CD14-positive monocyte (primary cell): ENCODE measurements around the gene PBX3. TPM values are rescaled to one million over a fixed set of nuclear protein-coding genes. Genes with fewer than 3 reads are reported as not detected.

Experiments
- DNase-seq, 3 donors: peaks; one replicate each; pipeline ENCODE4 v3.0.0-alpha.2; 2011 to 2022
- H2AFZ ChIP-seq: 2 replicates; pipeline ENCODE4 v1.6.0; 2012; ENCODE audit warnings: mild to moderate bottlenecking, low read depth, low read length, inconsistent platforms; ENCODE audit not compliant: insufficient read depth, poor library complexity, severe bottlenecking
- H3K27ac ChIP-seq, 2 donors: 1 replicate in 1 of 2; 2 replicates in 1 of 2; pipeline ENCODE4 v1.5.1; 2012 to 2013; ENCODE audit warnings: low read length in 2 of 2, control low read depth in 1 of 2, inconsistent platforms in 1 of 2, low read depth in 1 of 2, mild to moderate bottlenecking in 1 of 2
- H3K27me3 ChIP-seq, 2 donors: one replicate each; pipeline versions ENCODE4 v1.6.0 to v1.6.1; 2011 to 2013; ENCODE audit warnings: low read length in 2 of 2; ENCODE audit not compliant: control insufficient read depth in 2 of 2, insufficient read depth in 2 of 2
- H3K36me3 ChIP-seq, 2 donors: replicated peaks in 1 of 2; 1 replicate in 1 of 2; 2 replicates in 1 of 2; pipeline versions ENCODE4 v1.5.1 to v1.6.1; 2012 to 2013; ENCODE audit warnings: low read length in 2 of 2, control low read depth in 1 of 2, inconsistent platforms in 1 of 2, mild to moderate bottlenecking in 1 of 2; ENCODE audit not compliant: insufficient read depth in 2 of 2, control insufficient read depth in 1 of 2
- H3K4me1 ChIP-seq, 2 donors: 1 replicate in 1 of 2; 2 replicates in 1 of 2; pipeline versions ENCODE4 v1.5.1 to v1.6.1; 2012 to 2013; ENCODE audit warnings: low read length in 2 of 2, control low read depth in 1 of 2, inconsistent platforms in 1 of 2, mild to moderate bottlenecking in 1 of 2, moderate library complexity in 1 of 2; ENCODE audit not compliant: insufficient read depth in 2 of 2, control insufficient read depth in 1 of 2
- H3K4me2 ChIP-seq: replicated peaks from 2 replicates; pipeline ENCODE3; 2012; ENCODE audit warnings: low read length, moderate library complexity, mild to moderate bottlenecking; ENCODE audit not compliant: poor library complexity, severe bottlenecking; ENCODE audit errors: extremely low read depth
- H3K4me3 ChIP-seq, 3 experiments: fragments of 200-600 bp in 1 of 3; sonication (generic) in 1 of 3; replicated peaks in 1 of 3; 1 replicate in 2 of 3; 2 replicates in 1 of 3; pipeline ENCODE4 v1.5.1; 2011 to 2013; ENCODE audit warnings: low read length in 3 of 3, mild to moderate bottlenecking in 3 of 3, control low read depth in 2 of 3, low read depth in 2 of 3, inconsistent platforms in 1 of 3, moderate library complexity in 1 of 3
- H3K79me2 ChIP-seq: 2 replicates; pipeline ENCODE4 v1.6.0; 2012; ENCODE audit warnings: mild to moderate bottlenecking, control low read depth, inconsistent platforms, low read length, moderate library complexity; ENCODE audit not compliant: insufficient read depth
- H3K9ac ChIP-seq: 2 replicates; pipeline ENCODE4 v1.6.0; 2017; ENCODE audit warnings: low read length, mild to moderate bottlenecking; ENCODE audit not compliant: insufficient read depth, poor library complexity, severe bottlenecking
- H3K9me3 ChIP-seq, 2 donors: replicated peaks in 1 of 2; 1 replicate in 1 of 2; 2 replicates in 1 of 2; pipeline versions ENCODE4 v1.5.1 to v1.6.1; 2012 to 2013; ENCODE audit warnings: low read length in 2 of 2, control low read depth in 1 of 2; ENCODE audit not compliant: control insufficient read depth in 1 of 2, insufficient read depth in 1 of 2
- H4K20me1 ChIP-seq: 2 replicates; pipeline ENCODE4 v1.6.0; 2012; ENCODE audit warnings: mild to moderate bottlenecking, low read length, control low read depth, moderate library complexity; ENCODE audit not compliant: insufficient read depth
- H3K27ac Mint-ChIP-seq, 7 donors: one replicate each; pipeline ENCODE4 v1.8.0; 2020; ENCODE audit warnings: mild to moderate bottlenecking in 7 of 7, mixed read lengths in 7 of 7, moderate library complexity in 6 of 7, inconsistent platforms in 2 of 7
- H3K27me3 Mint-ChIP-seq, 3 donors: one replicate each; pipeline ENCODE4 v1.8.0; 2021 to 2022; ENCODE audit warnings: low read depth in 3 of 3, mild to moderate bottlenecking in 3 of 3, mixed read lengths in 3 of 3, moderate library complexity in 3 of 3, inconsistent platforms in 1 of 3
- H3K36me3 Mint-ChIP-seq, 2 donors: one replicate each; pipeline ENCODE4 v1.8.0; 2020; ENCODE audit warnings: mixed read lengths in 2 of 2, inconsistent platforms in 1 of 2, mild to moderate bottlenecking in 1 of 2
- H3K4me1 Mint-ChIP-seq: one replicate; pipeline ENCODE4 v1.8.0; 2020; ENCODE audit warnings: mild to moderate bottlenecking, mixed read lengths
- H3K4me3 Mint-ChIP-seq, 2 donors: one replicate each; pipeline ENCODE4 v1.8.0; 2020; ENCODE audit warnings: mild to moderate bottlenecking in 2 of 2, mixed read lengths in 2 of 2, moderate library complexity in 1 of 2
- H3K9me3 Mint-ChIP-seq, 7 donors: one replicate each; pipeline ENCODE4 v1.8.0; 2020 to 2022; ENCODE audit warnings: mixed read lengths in 7 of 7, mild to moderate bottlenecking in 6 of 7, moderate library complexity in 6 of 7, inconsistent platforms in 2 of 7
- CTCF ChIP-seq: fragments of 200-600 bp; IDR thresholded peaks from one replicate; pipeline ENCODE4 v1.8.0; 2022; ENCODE audit warnings: antibody characterized with exemption, mild to moderate bottlenecking
- WGBS: methylation state at CpG from one replicate; pipeline ENCODE4 v1.1.5; 2013; ENCODE audit warnings: missing lambda C conversion rate; ENCODE audit not compliant: insufficient coverage; 5-methylcytosine and 5-hydroxymethylcytosine counted together
- intact Hi-C, 2 donors: fragments of 100-400 bp; cut with micrococcal nuclease; formaldehyde crosslinking; loops; one replicate each; pipeline versions ENCODE4 v1.15.0 to v1.15.1; 2023
- polyA plus RNA-seq, 3 donors: library from polyadenylated mRNA; depleted of rRNA in 1 of 3; unstranded in 2 of 3; stranded (reverse) in 1 of 3; fragments of 300-500 nt in 2 of 3; fragments of >200 nt in 1 of 3; fragmentation: Illumina TruSeq in 2 of 3; gene quantifications; 1 replicate in 2 of 3; 2 replicates in 1 of 3; pipeline ENCODE4 v1.2.3, GENCODE V29; 2012 to 2021

The PBX3 gene
- polyA plus RNA-seq, 3 donors, result 6.6 to 22.7 (median 7.1) TPM

DNA sequence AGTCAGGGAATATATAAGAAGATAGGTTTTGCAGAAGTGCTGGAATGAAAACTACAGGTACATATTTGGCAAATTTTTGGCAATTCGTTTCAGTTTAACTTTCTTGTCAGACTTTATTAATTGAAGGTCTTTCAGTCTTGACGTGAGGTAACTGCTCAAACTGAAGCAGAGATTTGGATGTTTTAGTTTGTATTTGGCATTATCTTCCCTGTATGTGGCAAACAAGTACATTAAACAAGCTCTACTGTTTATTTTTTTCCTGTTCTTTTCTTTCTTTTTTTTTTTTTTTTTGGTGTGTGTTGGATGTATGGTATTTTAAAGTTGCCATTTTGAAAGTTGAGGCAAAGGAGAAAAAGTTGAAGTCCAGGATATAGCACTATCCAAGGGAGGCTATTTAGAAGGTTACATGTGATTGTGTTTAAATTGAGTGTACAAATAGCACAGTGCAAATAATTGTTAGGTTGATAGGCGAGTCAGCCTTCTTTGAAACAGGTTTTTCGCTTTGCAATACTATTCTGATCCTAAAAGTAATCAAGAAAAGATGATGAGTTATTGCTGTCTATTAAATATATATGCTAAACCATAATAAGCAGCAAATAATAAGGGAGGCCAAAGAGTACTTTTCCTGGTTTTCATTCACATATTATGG lies 2.2 kb downstream of the PBX3 start:
- Histone ChIP-seq H4K20me1 (peaks cover 8% of the 10 kb centered on the region), H3K79me2 (peaks cover 46% of the 10 kb centered on the region), H3K4me3 (peak overlapping the region in 1 of 3 experiments; percentile 93), H3K4me1 (peaks cover 14 to 36% of the 10 kb centered on the region in 2 donors), H3K9ac (no peak overlapping the region), H3K27me3 (no peaks in the 10 kb centered on the region), H3K36me3 (peaks cover 0 to 2% of the 10 kb centered on the region in 2 donors), H3K4me2 (peak overlapping the region; percentile 81), H3K9me3 (no peaks in the 10 kb centered on the region), H2AFZ (peak overlapping the region; percentile 78), H3K27ac (no peak overlapping the region)
- H3K4me1 Mint-ChIP-seq, result peaks cover 36% of the 10 kb centered on the region
- H3K27ac Mint-ChIP-seq, result no peak overlapping the region
- no peaks in the 10 kb centered on the region for H3K9me3 Mint-ChIP-seq
- TF ChIP-seq CTCF, result no peak
- peaks cover 13 to 15% of the 10 kb centered on the region in 2 donors for H3K36me3 Mint-ChIP-seq
- no peak for DNase-seq
- H3K27me3 Mint-ChIP-seq, result peaks cover 0 to 1% (median 0%) of the 10 kb centered on the region in 3 donors
- WGBS, result no CpG with 5 or more reads among the region's 4 CpGs
- intact Hi-C loops, result loop anchor here (5.0 to 10.0 kb wide), 7 partner anchors 37 to 195 kb away; partner anchors contain the start of gene MAPKAP1 (in 1 of the 2)
- H3K4me3 Mint-ChIP-seq, result peak overlapping the region; percentile 64 to 99

GRCh38 chr9:125749951-125750626 lies 2.9 kb downstream of the PBX3 start:
- no peak overlapping the region for H3K4me3 Mint-ChIP-seq
- H3K36me3 Mint-ChIP-seq, result peaks cover 13 to 15% of the 10 kb centered on the region in 2 donors
- intact Hi-C loops, result loop anchor here (5.0 to 10.0 kb wide), 7 partner anchors 38 to 195 kb away; partner anchors contain the start of gene MAPKAP1 (in 1 of the 2)
- peaks cover 0 to 2% of the 10 kb centered on the region in 2 donors for H3K36me3 ChIP-seq
- no peak for DNase-seq
- no peak overlapping the region for H2AFZ ChIP-seq
- H3K79me2 ChIP-seq, result peaks cover 47% of the 10 kb centered on the region
- H3K27me3 Mint-ChIP-seq, result peaks cover 0 to 1% (median 0%) of the 10 kb centered on the region in 3 donors
- H3K4me1 Mint-ChIP-seq, result peaks cover 35% of the 10 kb centered on the region
- peaks cover 8% of the 10 kb centered on the region for H4K20me1 ChIP-seq
- peaks cover 14 to 36% of the 10 kb centered on the region in 2 donors for H3K4me1 ChIP-seq
- H3K9me3 ChIP-seq, result no peaks in the 10 kb centered on the region
- H3K27ac Mint-ChIP-seq, result no peak overlapping the region
- TF ChIP-seq CTCF, result no peak
- no peaks in the 10 kb centered on the region for H3K9me3 Mint-ChIP-seq
- H3K4me2 ChIP-seq, result no peak overlapping the region
- WGBS, result 80% methylated on average over 1 of the region's 4 CpGs
- no peak overlapping the region for H3K4me3 ChIP-seq
- no peak overlapping the region for H3K9ac ChIP-seq
- H3K27me3 ChIP-seq, result no peaks in the 10 kb centered on the region
- H3K27ac ChIP-seq, result no peak overlapping the region
